RWPE1 (cell line): ENCODE data around the gene SCGB1C1.
"Not testable (repeated sequence)": the region's sequence is repeated elsewhere in the genome, so short reads cannot be mapped to it uniquely, and the experiment has no call there.

ENCODE experiments used
- CTCF ChIA-PET: fragments of 350-600 bp; sonication (Branson Sonifier 250); formaldehyde crosslinking; extraction: SDS; loops from one replicate; lab custom pipeline; 2021; lab: Yijun Ruan, JAX
- POLR2A ChIA-PET: fragments of 400-600 bp; formaldehyde crosslinking; extraction: SDS; loops from one replicate; lab custom pipeline; 2020; ENCODE audit warnings: antibody characterized with exemption; ENCODE audit not compliant: low non-redundant PET; lab: Yijun Ruan, JAX
- DNase-seq: peaks from one replicate; pipeline ENCODE4 v3.0.0; 2012; ENCODE audit warnings: low spot score
- H3K27ac ChIP-seq: fragments of 450-650 bp; 2 replicates; pipeline ENCODE4 v1.5.1; 2017
- TF ChIP-seq, protein P1 (sequence below): fragments of 450-650 bp; conservative IDR thresholded peaks from 2 replicates; pipeline ENCODE4 v1.5.1; 2017; ENCODE audit warnings: low read depth, mild to moderate bottlenecking

Gene SCGB1C1

DNA sequence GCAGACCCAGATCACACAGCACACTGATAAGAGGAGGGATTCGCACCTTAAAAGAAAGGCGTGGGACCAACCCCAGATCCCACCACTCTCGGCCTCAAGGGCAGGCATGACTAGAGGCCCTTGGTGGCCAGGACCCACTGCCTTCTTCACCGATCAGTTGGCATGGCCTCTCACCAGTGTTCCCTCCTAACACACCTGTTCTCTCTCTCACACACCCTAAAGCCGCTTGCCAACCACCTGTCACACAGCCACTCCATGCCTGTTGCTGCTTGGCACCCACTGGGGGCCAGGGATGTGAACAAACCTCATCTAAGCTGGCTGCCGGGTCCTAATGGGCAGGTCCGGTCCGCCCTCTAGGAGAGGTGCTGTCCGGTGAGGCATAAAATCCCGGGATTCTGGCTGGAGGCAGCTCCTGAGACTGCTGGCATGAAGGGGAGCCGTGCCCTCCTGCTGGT, at the start of gene SCGB1C1:
TSS of gene SCGB1C1 (plus strand) at position 405 of the 455 bp plus-strand sequence. CDS start at position 427, 22 bp downstream.
- POLR2A ChIA-PET, H3K27ac ChIP-seq, CTCF ChIA-PET, DNase-seq: not testable (repeated sequence)

- H3K27ac ChIP-seq, DNase-seq, POLR2A ChIA-PET, CTCF ChIA-PET: not testable (repeated sequence)
These were observed 12.6 kb upstream of the SCGB1C1 start for GRCh38 chr11:180242-180641.

DNA sequence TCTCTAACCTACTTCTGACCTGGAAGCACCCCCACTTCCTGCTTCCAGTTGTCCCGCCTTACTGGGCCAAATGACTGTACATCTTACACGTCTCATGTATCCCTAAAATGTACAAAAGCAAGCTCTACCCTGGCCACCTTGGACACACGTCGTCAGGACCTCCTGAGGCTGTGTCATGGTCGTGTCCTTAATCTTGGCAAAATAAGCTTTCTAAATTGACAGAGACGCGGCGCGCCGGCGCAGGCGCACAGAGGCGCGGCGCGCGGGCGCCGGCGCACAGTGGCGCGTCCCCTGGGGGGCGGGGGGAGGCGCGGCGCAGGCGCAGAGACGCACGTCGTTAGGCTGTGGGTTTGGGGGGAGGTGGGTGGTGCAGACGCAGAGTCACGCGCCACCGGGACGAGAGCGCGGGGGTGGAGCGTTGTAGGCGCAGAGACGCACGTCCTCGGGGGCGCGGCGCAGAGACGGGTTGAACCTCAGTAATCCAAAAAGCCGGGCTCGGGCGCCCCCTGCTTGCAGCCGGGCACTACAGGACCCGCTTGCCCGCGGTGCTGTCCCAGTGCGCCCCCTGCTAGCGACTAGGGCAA, 3.6 kb upstream of the SCGB1C1 start:
- CTCF ChIA-PET, H3K27ac ChIP-seq, DNase-seq: not testable (repeated sequence)

GRCh38 chr11:189843-190311, 3.0 kb upstream of the SCGB1C1 start:
- POLR2A ChIA-PET, CTCF ChIA-PET, DNase-seq, H3K27ac ChIP-seq: not testable (repeated sequence)

More for the DNA sequence above, 3.6 kb upstream of the SCGB1C1 start:
- POLR2A ChIA-PET = not testable (repeated sequence)

- POLR2A ChIA-PET, CTCF ChIA-PET, DNase-seq, H3K27ac ChIP-seq: not testable (repeated sequence)
These were observed 2.3 kb upstream of the SCGB1C1 start for GRCh38 chr11:190546-190945.

- CTCF ChIA-PET, DNase-seq, H3K27ac ChIP-seq, POLR2A ChIA-PET: not testable (repeated sequence)
- TF ChIP-seq, protein P1, sequence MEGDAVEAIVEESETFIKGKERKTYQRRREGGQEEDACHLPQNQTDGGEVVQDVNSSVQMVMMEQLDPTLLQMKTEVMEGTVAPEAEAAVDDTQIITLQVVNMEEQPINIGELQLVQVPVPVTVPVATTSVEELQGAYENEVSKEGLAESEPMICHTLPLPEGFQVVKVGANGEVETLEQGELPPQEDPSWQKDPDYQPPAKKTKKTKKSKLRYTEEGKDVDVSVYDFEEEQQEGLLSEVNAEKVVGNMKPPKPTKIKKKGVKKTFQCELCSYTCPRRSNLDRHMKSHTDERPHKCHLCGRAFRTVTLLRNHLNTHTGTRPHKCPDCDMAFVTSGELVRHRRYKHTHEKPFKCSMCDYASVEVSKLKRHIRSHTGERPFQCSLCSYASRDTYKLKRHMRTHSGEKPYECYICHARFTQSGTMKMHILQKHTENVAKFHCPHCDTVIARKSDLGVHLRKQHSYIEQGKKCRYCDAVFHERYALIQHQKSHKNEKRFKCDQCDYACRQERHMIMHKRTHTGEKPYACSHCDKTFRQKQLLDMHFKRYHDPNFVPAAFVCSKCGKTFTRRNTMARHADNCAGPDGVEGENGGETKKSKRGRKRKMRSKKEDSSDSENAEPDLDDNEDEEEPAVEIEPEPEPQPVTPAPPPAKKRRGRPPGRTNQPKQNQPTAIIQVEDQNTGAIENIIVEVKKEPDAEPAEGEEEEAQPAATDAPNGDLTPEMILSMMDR = peak; percentile 56
These were observed 1.1 kb upstream of the SCGB1C1 start for GRCh38 chr11:191490-192478.

GRCh38 chr11:193481-193880, 603 bp downstream of the SCGB1C1 start:
- DNase-seq, POLR2A ChIA-PET, H3K27ac ChIP-seq, CTCF ChIA-PET: not testable (repeated sequence)

DNA sequence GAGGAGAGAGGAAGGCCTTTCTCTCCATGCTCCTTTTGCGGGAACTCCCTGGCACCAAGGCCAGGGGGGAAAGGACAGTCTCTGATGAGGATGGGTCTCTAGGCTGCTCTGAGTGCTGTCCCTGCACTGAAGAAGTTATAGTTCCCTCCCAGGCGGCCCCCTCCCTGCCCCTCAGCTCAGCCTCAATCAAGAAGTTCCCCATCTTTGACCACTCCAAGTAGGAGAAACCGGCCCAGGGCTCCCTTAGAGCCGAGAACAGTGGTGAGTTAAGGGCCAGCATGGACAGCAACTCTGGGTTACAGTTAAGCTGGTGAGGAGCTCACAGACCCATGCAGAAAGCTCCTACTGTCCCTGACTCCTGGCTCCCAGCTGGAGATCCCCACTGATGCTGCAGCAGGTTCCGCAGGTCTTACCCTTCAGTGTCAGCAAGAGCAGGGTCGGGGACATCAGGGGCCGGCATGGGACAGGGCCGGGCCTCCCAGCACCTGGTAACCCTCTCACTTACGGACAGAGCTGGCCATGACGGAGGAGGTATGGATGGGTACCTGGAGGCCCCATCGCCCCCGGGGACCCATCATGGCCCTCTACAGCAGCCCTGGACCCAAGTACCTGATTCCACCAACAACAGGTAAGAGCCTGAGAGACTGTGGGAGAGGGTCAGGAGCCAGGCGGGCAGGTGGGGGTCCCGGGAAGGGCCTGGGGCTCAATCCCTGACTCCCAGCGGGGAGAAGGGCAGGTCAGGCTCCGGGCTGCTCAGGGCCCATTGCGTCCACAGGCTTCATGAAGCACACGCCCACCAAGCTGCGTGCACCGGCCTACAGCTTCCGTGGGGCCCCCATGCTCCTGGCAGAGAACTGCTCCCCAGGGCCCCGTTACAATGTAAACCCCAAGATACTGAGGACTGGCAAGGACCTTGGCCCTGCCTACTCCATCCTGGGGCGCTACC, 4.2 kb downstream of the SCGB1C1 start:
- CTCF ChIA-PET = interaction anchor here (1.4 kb wide), 1 partner anchor 167 kb away, joined by 3 read pairs; no protein-coding TSS in a partner anchor
- POLR2A ChIA-PET = no interaction called here

More for the DNA sequence above, 4.2 kb downstream of the SCGB1C1 start:
- no peak for DNase-seq
- TF ChIP-seq, protein P1 = no peak
- no peak overlapping the region for H3K27ac ChIP-seq
